Inflammatory macrophage treated with lipopolysaccharide for 4 hours (primary cell): ENCODE results near the gene COL5A1.
"Not testable (repeated sequence)": the region's sequence is repeated elsewhere in the genome, so short reads cannot be mapped to it uniquely, and the experiment has no call there.

Source experiments
- DNase-seq: peaks from one replicate; pipeline ENCODE4 v3.0.0-alpha.2; 2020

The COL5A1 gene

DNA sequence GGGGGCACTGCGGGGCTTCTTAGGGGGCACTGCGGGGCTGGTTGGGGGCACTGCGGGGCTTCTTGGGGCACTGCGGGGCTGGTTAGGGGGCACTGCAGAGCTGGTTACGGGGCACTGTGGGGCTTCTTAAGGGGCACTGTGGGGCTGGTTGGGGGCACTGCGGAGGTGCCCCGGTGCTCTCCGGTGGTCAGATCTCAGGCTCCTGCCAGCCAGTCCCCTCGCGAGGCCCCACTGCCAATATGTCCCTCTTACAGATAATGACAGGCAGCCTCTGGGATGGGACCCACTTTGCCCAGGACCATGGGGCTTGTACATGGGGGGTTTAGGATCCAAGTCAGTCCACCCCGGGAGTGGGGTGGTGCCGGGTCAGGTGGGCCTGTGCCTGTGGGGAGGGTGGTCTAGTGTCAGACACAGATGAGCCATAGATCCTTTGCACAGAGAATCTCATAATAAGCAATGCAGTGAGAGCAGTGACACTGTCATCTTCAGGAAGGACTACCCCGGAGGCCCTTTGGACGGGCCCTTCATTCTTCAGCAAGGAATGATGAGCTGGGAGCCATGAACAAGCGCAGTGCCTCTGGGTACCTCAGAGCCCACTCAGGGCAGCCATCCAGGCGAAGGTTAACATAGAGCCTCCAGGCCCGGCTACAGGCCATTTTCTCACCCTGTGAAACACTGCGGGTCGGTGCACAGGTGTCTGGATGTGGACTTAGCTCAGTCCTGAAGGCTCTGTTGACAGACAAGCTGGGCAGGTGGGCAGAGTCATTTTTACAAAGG, 38.2 kb downstream of the COL5A1 start:
- DNase-seq = no peak

DNA sequence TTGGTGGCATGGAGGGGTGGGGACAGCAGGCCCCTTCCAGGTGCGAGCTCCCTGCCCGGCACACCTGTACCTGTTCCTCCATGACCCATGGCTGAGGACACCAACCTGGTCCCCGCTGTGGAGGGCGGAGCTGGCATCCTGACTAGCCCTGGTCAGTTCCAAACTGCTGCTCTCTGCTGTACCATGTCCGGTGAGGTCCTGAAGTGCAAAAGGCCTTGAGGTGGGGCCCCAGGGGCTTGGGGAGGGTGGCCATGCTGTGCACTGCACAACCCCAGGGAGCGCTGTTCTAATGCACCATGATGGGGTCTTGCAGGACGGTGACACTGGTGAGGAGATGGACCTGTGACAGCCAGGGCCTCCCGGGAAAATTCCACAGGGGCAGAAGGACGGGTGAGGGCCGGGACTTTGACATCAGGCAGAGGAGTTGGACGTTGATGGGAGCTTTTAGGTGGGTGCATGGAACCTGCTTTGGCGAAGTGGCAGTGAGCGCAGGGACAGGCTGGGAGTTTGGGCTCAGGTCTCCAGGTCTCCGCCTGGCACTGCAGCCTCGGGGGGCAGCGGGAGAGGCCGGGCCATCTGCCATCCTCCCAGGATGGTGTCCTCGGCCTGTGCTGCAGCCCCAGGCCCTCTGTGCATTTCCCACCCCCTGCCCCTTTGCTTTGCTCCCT, 38.9 kb downstream of the COL5A1 start:
- DNase-seq = no peak

- no peak for DNase-seq
Observed at GRCh38 chr9:134681061-134681661, 39.6 kb downstream of the COL5A1 start.

GRCh38 chr9:134682026-134682425, 40.4 kb downstream of the COL5A1 start:
- no peak for DNase-seq

- no peak for DNase-seq
Observed at GRCh38 chr9:134682651-134683364, 41.2 kb downstream of the COL5A1 start.

DNA sequence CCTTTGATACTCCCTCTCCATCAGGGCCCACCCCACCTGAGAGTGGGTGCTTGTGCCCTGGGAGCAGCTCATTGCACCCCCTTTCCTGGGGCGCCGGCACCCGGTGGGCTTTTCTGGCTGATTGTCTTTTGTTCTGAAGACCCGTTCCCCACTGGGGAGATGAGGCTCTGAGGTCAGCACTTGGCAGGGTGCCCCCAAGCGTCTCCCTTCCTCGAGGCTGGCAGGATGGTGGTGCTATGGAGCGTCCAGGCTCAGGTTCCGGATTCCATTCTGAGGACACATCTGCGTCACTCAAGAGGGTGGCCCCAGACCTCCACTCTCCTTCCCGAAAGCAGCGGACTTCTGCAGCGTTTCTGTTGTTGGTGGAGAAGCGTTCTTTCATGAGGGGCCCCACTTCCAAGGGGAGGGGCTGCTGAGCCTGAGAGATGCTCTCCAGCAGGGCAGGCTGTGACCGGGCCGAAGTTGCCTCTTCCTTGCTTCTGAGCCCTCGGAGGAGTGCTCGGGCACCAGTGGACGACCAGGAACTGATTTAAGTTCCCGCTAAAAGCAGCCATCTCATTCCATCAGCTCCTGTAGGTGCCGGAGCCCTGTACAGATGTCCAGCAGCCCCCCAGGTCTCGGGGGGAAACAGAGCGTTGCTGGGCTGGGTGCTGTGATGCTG, 42.2 kb downstream of the COL5A1 start:
- DNase-seq = no peak

- DNase-seq = no peak
Observed at GRCh38 chr9:134684375-134684723, 42.7 kb downstream of the COL5A1 start.

DNA sequence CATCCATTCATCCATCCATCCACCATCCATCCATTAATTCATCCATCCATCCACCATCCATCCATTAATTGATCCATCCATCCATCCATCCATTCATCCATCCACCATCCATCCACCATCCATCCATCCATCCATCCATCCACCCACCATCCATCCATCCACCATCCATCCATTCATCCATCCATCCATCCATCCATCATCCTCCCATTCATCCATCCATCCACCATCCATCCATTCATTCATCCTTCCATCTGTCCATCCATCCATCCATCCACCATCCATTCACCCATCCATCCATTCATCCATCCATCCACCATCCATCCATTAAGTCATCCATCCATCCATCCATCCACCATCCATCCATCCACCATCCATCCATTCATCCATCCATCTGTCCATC, 43.3 kb downstream of the COL5A1 start:
- not testable (repeated sequence) for DNase-seq

DNA sequence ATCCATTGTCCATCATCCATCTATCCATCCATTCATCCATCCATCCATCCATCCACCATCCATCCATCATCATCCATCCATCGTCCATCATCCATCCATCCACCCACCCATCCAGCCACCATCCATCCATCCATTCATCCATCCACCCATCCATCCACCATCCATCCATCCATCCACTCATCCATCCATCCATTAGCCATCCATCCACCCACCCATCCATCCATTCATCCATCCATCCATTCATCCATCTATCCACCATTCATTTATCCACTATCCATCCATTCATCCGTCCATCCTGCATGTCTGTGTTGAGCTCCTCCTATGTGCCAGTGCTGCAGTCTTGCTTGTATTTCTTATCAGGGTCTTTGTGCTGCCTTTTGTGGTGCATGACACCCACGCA, 44.2 kb downstream of the COL5A1 start:
- DNase-seq = no peak

DNA sequence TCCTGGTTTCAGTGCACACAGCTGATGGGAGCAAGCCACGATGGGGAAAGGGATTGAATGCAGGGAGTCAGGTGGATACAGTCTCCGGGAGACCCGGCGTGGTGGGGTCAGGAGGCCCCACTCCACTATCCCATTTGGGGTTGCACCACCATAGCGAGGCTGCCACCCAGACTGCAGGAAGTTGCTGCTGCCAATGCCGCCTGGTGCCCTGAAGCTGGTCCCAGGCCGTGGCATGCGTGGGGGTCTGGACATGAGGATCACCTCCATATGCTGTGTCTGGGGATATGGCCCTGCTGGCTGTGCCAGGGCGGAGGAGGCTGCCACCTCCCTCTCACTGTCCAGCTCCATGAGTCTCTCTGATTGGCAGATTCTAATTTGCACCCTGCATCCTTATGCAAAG, 45.3 kb downstream of the COL5A1 start:
- no peak for DNase-seq

- no peak for DNase-seq
Observed at GRCh38 chr9:134687556-134687955, 46.0 kb downstream of the COL5A1 start.

DNA sequence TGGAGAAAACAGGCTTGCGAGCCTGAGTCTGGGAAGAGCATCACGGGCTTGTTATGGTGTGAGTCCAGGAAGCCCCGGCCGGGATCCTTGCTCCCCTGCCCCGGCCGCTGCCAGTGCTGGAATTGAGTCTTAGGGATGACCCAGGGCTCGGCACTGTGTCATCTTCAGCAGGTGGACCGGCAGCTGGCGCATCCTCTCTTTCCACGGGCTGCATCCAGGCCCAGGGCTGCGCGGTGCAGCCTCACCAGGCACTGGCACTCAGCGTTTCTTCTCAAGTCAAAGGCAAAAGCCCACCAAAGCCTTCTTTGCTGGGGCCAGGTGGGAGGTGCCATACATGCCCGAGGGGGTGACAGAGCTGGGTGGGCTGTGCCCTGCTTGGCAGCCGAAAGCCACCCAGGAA, 46.6 kb downstream of the COL5A1 start:
- no peak for DNase-seq

GRCh38 chr9:134688661-134689320, 47.2 kb downstream of the COL5A1 start:
- no peak for DNase-seq

DNA sequence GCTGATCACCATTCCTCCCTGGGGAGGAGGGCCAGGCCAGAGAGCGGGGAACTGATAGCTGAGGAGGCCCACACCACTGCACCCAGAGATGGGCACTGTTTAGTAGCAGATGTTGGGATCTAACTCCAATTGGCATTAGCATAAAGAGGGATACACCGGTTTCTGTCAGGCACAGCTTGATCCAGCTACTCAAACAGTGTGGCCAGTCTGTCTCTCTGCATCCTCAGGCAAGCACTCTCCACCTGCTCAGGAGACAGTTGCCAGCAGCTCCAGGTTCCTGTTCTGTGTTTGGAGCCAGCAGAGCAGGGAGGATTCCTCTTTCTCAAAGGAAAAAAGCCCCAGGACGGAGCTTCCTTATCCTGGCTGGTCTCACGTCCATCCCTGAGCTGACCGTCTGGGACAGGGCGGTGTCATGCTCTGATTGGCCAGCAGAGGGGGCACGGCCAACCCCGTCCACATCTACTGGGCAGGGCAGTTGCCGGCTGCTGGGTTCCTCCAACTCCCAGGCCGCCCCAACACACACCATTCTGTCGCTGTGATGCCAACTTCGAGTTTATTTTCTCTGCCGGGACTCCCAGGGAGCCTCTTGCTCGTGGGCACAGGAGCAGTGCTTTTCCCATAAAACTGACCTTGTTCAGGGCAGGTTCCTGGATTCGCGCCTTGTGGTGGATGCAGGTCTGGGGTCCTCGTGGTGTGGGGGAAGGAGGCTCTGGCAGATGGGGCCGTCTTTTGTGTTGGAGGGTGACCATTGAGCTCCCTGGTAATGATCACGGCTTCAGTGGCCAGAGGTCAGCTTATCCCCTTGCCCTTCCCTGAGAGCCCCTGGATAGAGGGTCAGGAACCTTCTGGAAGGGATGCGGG, 47.9 kb downstream of the COL5A1 start:
- DNase-seq = peak; percentile 30

- DNase-seq = no peak
Observed at GRCh38 chr9:134690301-134690751, 48.7 kb downstream of the COL5A1 start.

DNA sequence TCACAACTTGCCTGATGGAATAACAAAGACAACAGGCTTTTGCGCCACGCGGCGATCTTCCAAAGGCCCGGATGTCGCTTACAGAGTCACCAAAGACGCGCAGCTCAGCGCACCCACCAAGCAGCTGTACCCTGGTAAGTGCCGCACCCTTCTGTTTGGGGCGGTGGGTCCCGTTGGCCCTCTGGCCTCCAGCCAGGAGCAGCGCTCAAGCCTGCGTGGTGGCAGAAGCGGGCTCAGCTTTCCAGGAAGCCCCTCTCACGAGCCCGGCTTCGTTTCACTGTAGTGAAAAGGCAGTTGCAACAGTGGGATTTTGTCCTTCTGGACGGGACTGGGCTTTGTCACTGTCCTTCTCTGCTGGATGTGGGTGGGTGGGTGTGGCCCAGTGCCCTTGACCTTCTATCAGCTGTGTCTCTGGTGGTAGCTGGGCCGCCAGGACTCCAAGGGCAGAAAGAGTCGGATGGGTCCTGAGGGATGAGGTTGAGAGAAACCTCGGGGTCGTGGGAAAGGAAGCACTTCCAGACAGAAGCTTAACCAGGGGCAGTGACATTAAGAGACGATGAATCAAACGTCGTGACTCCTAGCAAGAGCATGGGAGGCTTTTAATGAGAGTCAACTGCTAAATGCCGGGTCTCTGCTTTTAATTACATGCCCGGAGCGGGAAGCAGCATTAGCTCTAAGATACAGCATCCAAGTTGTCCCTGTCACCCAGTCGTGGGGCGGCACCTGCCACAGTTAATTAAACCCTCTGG, 49.5 kb downstream of the COL5A1 start:
- DNase-seq = no peak

- DNase-seq = no peak
Observed at GRCh38 chr9:134691695-134692572, 50.3 kb downstream of the COL5A1 start.

- no peak for DNase-seq
Observed at GRCh38 chr9:134692573-134692860, 50.9 kb downstream of the COL5A1 start.

DNA sequence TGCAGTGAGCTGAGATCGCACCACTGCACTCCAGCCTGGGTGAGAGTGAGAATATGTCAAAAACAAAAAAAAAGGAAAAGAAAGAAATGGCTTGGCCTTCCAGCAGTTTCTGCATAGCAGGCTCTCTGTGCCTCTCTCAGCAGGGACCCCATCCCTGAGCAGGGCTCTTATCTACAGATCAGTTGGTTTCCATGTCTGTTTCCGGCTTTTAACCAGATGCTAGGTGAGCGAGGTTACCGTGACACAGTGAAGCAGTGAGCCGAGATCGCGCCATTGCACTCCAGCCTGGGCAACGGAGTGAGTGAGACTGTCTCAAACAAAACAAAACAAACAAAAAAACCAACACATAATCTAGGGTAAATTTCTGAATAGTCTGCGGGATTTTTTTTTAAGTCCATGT, 51.4 kb downstream of the COL5A1 start:
- DNase-seq = no peak
